H1 (cell line): ENCODE measurements around the gene ZSWIM6. TPM values are rescaled to one million over a fixed set of nuclear protein-coding genes. Genes with fewer than 3 reads are reported as not detected.

Source experiments
- BCL11A ChIP-seq, 2 experiments: IDR thresholded peaks; one replicate each; pipeline ENCODE4 v1.6.1; 2011; ENCODE audit warnings: low read depth in 2 of 2, low read length in 2 of 2, mild to moderate bottlenecking in 2 of 2
- ZNF274 ChIP-seq: IDR thresholded peaks from 2 replicates; pipeline ENCODE4 v1.7.0; 2012; ENCODE audit warnings: low read length, borderline replicate concordance; ENCODE audit errors: extremely low read depth
- polyA plus RNA-seq, 7 experiments: library from polyadenylated mRNA; depleted of rRNA in 3 of 7; stranded (reverse) in 5 of 7; unstranded in 2 of 7; fragments of >200 nt in 5 of 7; fragments of 200-250 nt in 2 of 7; gene quantifications; 1 replicate in 5 of 7; 2 replicates in 1 of 7; 4 replicates in 1 of 7; pipeline versions ENCODE4 v1.2.1 to v1.2.3, GENCODE V29; 2011 to 2013; ENCODE audit warnings: missing spikeins in 2 of 7, mixed read lengths in 2 of 7
- total RNA-seq: library from RNA; stranded (reverse); fragmentation: NEBNext Ultra II Directional; extraction: Animal tissue kit (Norgen Biotek cat#: 25700); gene quantifications from 2 replicates; pipeline ENCODE4 v1.2.1, GENCODE V29; 2021

Gene ZSWIM6
- total and polyA plus RNA-seq, 2 of the 8 experiments (the other 6 are each of a cell fraction or from before 2014, with no cell fraction given): 7.9 to 12.4 TPM

DNA sequence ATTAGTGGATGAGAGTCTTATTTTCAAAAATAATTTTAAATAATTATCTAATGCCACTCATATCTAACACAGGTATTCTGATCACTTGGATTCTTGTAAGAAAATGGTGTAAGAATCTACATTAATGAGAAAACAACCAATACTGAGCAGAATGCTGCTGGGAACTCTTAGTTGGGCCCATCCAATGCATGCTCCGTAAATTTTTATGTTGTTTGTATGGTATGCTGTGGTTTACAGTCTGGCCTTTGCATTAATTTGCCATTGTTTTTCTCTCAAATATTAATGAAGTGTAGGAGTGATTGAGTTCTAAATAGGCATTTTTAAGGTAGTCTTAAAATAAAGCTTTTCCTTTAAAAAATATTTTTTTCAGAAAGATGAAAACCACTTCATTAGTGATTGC is 133.4 kb downstream of the ZSWIM6 start (continued):
- no peak for TF ChIP-seq BCL11A (IDR thresholded peaks at IDR 0.05; ENCODE audit: low read depth in 2 of 2, low read length in 2 of 2)
- no peak for TF ChIP-seq ZNF274
